SH-SY5Y (cell line): ENCODE results near the gene WDR43.

Experiments
- GATA2 ChIP-seq: IDR thresholded peaks from 2 replicates; pipeline ENCODE4 v1.6.1; 2011; ENCODE audit warnings: mild to moderate bottlenecking, low read depth, low read length
- GATA3 ChIP-seq: IDR thresholded peaks from 2 replicates; pipeline ENCODE4 v1.6.1; 2011; ENCODE audit warnings: low read depth, mild to moderate bottlenecking, low read length, moderate library complexity

- no peak for TF ChIP-seq GATA2
- TF ChIP-seq GATA3 = no peak
Observed at GRCh38 chr2:28880193-28880592, 14.3 kb upstream of the WDR43 start.
